Measurements from ENCODE around the gene BICC1. TPM values are rescaled to one million over a fixed set of nuclear protein-coding genes. Genes with fewer than 3 reads are reported as not detected.

Gene BICC1
- total and polyA plus RNA-seq, 2 experiments from 2014 or later, result 6.4 to 13.2 TPM

GRCh38 chr10:58545427-58545826 is 32.8 kb downstream of the BICC1 start:
- DNase-seq (ENCODE audit: low read depth in 1 of 2, low spot score in 1 of 2), result no peak
- Histone ChIP-seq H3K27me3 (no peaks in the 10 kb centered on the region), H3K27ac (no peak overlapping the region), H3K4me3 (no peak overlapping the region), H3K9me3 (ENCODE audit: low read depth) (no peaks in the 10 kb centered on the region), H3K36me3 (no peaks in the 10 kb centered on the region), H3K4me1 (ENCODE audit: low read depth) (no peaks in the 10 kb centered on the region)
- no peak for TF ChIP-seq CTCF (IDR thresholded peaks at IDR 0.05; ENCODE audit: low read depth, low read length)

GRCh38 chr10:58546137-58546536 is 33.5 kb downstream of the BICC1 start:
- Histone ChIP-seq H3K9me3 (ENCODE audit: low read depth) (no peaks in the 10 kb centered on the region), H3K4me1 (ENCODE audit: low read depth) (no peaks in the 10 kb centered on the region), H3K4me3 (no peak overlapping the region), H3K36me3 (no peaks in the 10 kb centered on the region), H3K27ac (no peak overlapping the region), H3K27me3 (no peaks in the 10 kb centered on the region)
- no peak for DNase-seq (ENCODE audit: low read depth in 1 of 2, low spot score in 1 of 2)
- TF ChIP-seq CTCF (IDR thresholded peaks at IDR 0.05; ENCODE audit: low read depth, low read length), result no peak

GRCh38 chr10:58546722-58547445 is 34.2 kb downstream of the BICC1 start:
- H3K36me3 ChIP-seq, result no peaks in the 10 kb centered on the region
- TF ChIP-seq CTCF (IDR thresholded peaks at IDR 0.05; ENCODE audit: low read depth, low read length), result no peak

GRCh38 chr10:58547963-58548362 is 35.3 kb downstream of the BICC1 start:
- no peaks in the 10 kb centered on the region for H3K27me3 ChIP-seq
- no peak for TF ChIP-seq CTCF (IDR thresholded peaks at IDR 0.05; ENCODE audit: low read depth, low read length)
- no peaks in the 10 kb centered on the region for H3K9me3 ChIP-seq (ENCODE audit: low read depth)
- no peak overlapping the region for H3K27ac ChIP-seq
- no peak overlapping the region for H3K4me3 ChIP-seq
- H3K4me1 ChIP-seq (ENCODE audit: low read depth), result no peaks in the 10 kb centered on the region
- H3K36me3 ChIP-seq, result no peaks in the 10 kb centered on the region
- DNase-seq (ENCODE audit: low read depth in 1 of 2, low spot score in 1 of 2), result no peak

More at GRCh38 chr10:58546722-58547445, 34.2 kb downstream of the BICC1 start:
- Histone ChIP-seq H3K4me1 (ENCODE audit: low read depth) (no peaks in the 10 kb centered on the region), H3K27me3 (no peaks in the 10 kb centered on the region), H3K27ac (no peak overlapping the region), H3K4me3 (no peak overlapping the region), H3K9me3 (ENCODE audit: low read depth) (no peaks in the 10 kb centered on the region)
- DNase-seq (ENCODE audit: low read depth in 1 of 2, low spot score in 1 of 2), result no peak

- no peaks in the 10 kb centered on the region for H3K36me3 ChIP-seq
Observed at GRCh38 chr10:58554316-58554715, 41.6 kb downstream of the BICC1 start.

More at GRCh38 chr10:58554316-58554715, 41.6 kb downstream of the BICC1 start:
- H3K27ac ChIP-seq, result no peak overlapping the region
- DNase-seq (ENCODE audit: low read depth in 1 of 2, low spot score in 1 of 2), result no peak
- TF ChIP-seq CTCF (IDR thresholded peaks at IDR 0.05; ENCODE audit: low read depth, low read length), result no peak
- H3K27me3 ChIP-seq, result no peaks in the 10 kb centered on the region
- H3K4me3 ChIP-seq, result no peak overlapping the region
- H3K4me1 ChIP-seq (ENCODE audit: low read depth), result no peaks in the 10 kb centered on the region
- H3K9me3 ChIP-seq (ENCODE audit: low read depth), result no peaks in the 10 kb centered on the region
